Right atrium auricular region (tissue), 2 donors: ENCODE measurements around the gene SPAG5. TPM values are rescaled to one million over a fixed set of nuclear protein-coding genes. Genes with fewer than 3 reads are reported as not detected.

Experiments used
- DNase-seq: peaks from one replicate; pipeline ENCODE4 v3.0.0-alpha.2; 2019; ENCODE audit warnings: low spot score
- H3K27ac ChIP-seq, 2 donors: fragments of 200-600 bp; sonication (generic); 1 replicate in 1 of 2; 2 replicates in 1 of 2; pipeline ENCODE4 v1.5.1; 2016 to 2019
- H3K27me3 ChIP-seq, 2 donors: fragments of 200-600 bp; sonication (generic); one replicate each; pipeline versions ENCODE4 v1.5.1 to v1.6.0; 2017 to 2019
- H3K36me3 ChIP-seq: fragments of 200-600 bp; sonication (generic); one replicate; pipeline ENCODE4 v1.5.1; 2016
- H3K4me1 ChIP-seq, 2 donors: fragments of 200-600 bp; sonication (generic); one replicate each; pipeline versions ENCODE4 v1.5.1 to v1.6.0; 2017 to 2019
- H3K4me3 ChIP-seq, 2 donors: fragments of 200-600 bp; sonication (generic); 1 replicate in 1 of 2; 2 replicates in 1 of 2; pipeline ENCODE4 v1.5.1; 2017 to 2019; ENCODE audit warnings: mild to moderate bottlenecking in 1 of 2, moderate library complexity in 1 of 2
- H3K9me3 ChIP-seq, 2 donors: fragments of 200-600 bp; sonication (generic); one replicate each; pipeline ENCODE4 v1.5.1; 2019
- total RNA-seq, 2 donors: library from RNA; depleted of rRNA; stranded (reverse); fragments of >200 nt; gene quantifications; one replicate each; pipeline ENCODE4 v1.1.0, GENCODE V29; 2016
- TF ChIP-seq, protein P1 (sequence below), 2 donors: fragments of 200-600 bp; sonication (generic); IDR thresholded peaks; one replicate each; pipeline ENCODE4 v1.5.1; 2019; ENCODE audit warnings: antibody characterized with exemption in 2 of 2

Gene SPAG5
- total RNA-seq, 2 donors from 2014 or later, result 0.98 to 1.1 TPM

DNA sequence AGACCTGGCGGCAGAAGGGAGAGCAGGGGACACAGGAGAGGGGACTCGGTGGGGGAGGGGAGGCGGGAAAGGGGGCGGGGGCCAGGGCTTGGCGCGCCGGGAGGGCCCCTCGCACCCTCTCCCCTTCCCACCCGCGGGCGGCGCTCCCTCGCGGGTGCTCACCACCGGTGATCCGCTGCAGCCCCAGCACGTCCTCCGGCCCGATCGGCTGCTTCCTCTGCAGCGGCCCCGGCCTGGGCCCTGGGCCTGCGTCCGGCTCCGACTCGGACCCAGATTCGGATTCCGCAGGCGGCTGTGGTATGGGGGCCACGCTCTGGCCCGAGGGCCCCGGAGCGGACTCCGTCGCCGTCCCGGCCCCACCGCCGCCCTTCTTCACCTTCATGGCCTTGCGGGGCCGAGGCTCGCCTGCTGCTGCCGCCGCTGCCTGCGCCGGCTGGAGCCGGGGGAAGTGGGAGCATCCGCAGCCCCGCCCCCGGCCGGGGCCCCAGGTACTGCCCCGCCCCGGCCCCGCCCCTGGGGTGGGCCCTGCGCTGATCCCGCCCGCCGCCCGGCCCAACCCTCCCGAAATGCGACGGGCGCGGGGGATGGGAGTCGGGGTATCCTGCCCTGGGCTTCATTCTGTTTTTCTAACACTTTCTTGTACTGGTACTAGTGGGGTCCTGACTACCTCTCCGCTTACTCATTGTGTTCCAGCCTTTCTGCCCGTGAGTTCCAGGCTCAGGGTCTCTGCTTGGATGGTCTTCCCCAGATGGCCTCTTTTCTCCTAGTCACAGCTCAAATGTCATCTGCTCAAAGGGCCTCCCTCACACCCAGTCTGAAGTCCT is 46.4 kb downstream of the SPAG5 start, which contains the start of gene UNC119:
Gene UNC119, minus strand, starts transcription at position 449 of the 824 bp plus-strand sequence. Its CDS starts 67 bp downstream, at position 382.
- TF ChIP-seq, protein P1, sequence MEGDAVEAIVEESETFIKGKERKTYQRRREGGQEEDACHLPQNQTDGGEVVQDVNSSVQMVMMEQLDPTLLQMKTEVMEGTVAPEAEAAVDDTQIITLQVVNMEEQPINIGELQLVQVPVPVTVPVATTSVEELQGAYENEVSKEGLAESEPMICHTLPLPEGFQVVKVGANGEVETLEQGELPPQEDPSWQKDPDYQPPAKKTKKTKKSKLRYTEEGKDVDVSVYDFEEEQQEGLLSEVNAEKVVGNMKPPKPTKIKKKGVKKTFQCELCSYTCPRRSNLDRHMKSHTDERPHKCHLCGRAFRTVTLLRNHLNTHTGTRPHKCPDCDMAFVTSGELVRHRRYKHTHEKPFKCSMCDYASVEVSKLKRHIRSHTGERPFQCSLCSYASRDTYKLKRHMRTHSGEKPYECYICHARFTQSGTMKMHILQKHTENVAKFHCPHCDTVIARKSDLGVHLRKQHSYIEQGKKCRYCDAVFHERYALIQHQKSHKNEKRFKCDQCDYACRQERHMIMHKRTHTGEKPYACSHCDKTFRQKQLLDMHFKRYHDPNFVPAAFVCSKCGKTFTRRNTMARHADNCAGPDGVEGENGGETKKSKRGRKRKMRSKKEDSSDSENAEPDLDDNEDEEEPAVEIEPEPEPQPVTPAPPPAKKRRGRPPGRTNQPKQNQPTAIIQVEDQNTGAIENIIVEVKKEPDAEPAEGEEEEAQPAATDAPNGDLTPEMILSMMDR (IDR thresholded peaks at IDR 0.05), result no peak
- H3K4me1 ChIP-seq, result peaks cover 0 to 25% of the 10 kb centered on the region in 2 donors
- H3K9me3 ChIP-seq, result no peaks in the 10 kb centered on the region
- H3K4me3 ChIP-seq, result peak within 1 kb of the TSS; percentile 60 to 88
- DNase-seq, result no peak
- H3K27ac ChIP-seq, result peak within 1 kb of the TSS; percentile 61 to 80
- H3K27me3 ChIP-seq, result no peaks in the 10 kb centered on the region
- peaks cover 38% of the 10 kb centered on the region for H3K36me3 ChIP-seq

DNA sequence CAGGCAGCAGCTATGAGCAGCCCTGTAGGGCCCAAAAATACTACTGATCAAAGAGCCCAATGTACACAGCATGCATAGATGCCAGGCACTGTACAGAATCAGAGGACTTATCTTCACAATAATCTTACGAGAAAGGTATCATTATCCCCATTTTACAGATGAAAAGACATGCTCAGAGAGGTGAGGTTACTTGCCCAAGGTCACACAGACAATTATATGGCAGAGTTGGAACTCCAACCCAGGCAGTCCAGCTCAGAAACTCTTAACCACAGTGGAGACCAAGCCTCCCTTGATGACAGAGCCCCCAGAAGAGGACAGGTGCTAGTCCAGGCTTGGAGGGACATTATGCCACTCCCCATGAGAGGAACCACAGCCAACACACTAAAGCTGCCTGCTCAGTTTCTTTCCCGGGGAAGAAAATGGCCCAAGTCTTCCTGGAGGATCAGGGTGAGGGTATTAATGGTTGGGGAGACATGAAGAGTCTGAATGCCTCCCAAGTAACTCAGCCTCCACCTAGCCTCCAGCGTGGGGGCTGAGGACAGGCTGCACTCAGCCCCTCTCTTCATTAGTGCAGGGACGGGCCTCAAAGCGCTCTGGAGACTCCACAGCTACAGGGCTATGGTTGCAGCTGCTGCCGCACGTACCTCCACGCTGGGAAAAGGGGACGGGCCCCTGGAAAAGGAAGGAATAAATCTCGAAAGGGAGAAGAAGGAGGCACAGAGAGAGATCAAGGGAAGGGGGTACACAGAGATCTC is 47.2 kb downstream of the SPAG5 start:
- H3K36me3 ChIP-seq, result peaks cover 39% of the 10 kb centered on the region
- H3K9me3 ChIP-seq, result no peaks in the 10 kb centered on the region
- DNase-seq, result no peak
- TF ChIP-seq, protein P1 (IDR thresholded peaks at IDR 0.05), result no peak
- peak overlapping the region; percentile 61 to 80 for H3K27ac ChIP-seq
- H3K4me1 ChIP-seq, result peaks cover 0 to 25% of the 10 kb centered on the region in 2 donors
- H3K4me3 ChIP-seq, result peak overlapping the region; percentile 60 to 88
- H3K27me3 ChIP-seq, result no peaks in the 10 kb centered on the region

DNA sequence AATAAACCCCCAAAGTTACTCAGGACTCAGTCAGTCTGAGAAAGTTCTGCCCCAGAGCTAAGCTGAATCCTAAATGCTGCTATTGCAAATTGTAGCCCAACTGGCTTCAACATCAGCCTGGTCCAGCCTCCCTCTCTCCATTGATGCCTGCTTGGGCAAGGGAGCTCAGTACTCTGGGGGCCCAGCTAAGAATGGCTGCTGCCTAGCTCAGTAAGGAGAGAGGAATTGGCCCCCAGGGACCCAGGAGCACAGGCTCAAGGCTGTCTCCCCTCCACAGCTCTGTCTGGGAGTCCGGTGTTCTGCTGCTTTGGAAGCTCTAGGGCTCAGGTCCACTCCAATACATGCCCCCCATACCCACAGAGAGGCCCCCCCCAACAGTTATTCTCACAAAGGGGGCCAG is 48.0 kb downstream of the SPAG5 start:
- no peak overlapping the region for H3K27ac ChIP-seq
- H3K4me1 ChIP-seq, result peaks cover 0 to 25% of the 10 kb centered on the region in 2 donors
- DNase-seq, result no peak
- H3K9me3 ChIP-seq, result no peaks in the 10 kb centered on the region
- H3K27me3 ChIP-seq, result no peaks in the 10 kb centered on the region
- H3K4me3 ChIP-seq, result no peak overlapping the region
- TF ChIP-seq, protein P1 (IDR thresholded peaks at IDR 0.05), result no peak
- peaks cover 35% of the 10 kb centered on the region for H3K36me3 ChIP-seq

DNA sequence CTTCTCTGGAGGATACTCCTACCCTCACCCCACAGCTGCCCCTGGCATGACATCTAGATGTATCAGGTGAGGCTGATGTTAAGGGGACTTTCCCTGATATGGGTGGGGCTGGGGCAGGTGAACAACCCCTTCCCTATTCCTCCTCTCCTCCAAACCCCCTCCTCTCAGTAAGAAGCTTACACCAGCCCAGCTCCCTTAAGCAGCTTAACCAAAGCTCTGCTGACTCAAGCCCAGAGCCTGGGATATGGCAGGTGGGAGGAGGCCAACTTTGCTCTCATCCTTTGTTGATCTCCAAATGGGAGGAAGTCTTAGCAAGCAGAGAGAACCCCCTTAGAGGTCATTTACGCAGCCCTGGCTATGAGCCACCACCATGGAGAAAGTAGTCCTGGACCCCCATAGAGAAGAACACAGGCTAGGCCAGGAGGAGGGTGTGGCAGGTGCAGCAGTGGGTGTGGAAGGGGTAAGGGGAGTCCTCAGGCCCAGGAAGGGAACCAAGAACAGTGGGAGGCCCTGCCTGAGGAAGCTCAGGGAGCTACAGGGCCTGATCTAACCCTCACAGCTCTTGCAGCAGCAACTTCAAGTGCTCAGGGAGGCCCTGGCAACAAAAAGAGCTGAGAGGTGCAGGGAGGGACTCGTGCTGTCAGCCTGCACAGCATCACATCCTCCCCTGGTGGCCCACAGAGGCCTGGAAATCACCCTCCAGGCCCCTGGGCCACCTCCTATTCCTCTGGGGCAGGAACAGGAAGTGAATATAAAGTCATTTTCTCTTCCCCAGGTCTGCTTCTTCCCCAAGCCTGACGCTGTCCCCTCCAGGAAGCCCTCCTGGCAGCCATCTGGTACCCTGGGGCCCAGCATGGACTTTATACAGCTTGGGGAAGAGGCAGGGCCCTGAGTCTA is 49.3 kb downstream of the SPAG5 start:
- Histone ChIP-seq H3K9me3 (no peaks in the 10 kb centered on the region), H3K27me3 (no peaks in the 10 kb centered on the region), H3K4me1 (peaks cover 0 to 25% of the 10 kb centered on the region in 2 donors), H3K27ac (no peak overlapping the region), H3K36me3 (peaks cover 23% of the 10 kb centered on the region), H3K4me3 (no peak overlapping the region)
- TF ChIP-seq, protein P1 (IDR thresholded peaks at IDR 0.05), result no peak
- no peak for DNase-seq

DNA sequence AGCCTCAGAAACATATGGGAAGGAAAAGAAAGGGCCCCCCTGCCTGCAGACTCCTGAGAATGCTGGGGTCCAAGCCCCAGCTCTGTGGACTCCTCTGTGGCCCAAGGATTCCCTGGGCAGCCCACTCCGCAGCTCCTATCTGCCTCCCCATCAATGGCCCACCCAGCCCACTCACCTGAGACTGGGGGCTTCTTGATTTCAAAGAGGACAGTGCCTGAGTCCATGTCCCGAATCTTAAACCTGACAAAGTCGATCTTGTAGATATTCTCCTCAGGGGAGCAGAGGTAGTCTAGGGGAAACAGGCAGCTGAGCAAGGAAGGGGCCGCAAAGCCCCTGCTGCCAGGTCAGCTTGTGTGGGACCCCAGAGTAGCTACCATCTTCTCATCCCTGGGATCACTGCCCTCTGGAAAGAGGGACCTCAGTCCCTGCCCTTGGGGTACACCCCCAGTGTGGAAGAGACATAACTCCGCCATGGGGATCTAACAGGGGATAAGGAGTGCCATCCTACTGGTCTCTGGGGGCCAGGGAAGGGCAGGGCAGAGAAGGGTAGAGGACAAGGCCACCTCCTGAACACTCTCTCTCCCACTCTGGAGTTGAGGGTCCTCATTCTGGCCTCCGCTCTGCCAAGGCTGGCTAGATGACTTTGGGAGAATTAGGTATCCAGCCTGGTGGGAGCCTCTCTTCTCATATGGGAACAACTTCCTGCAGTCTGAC is 50.3 kb downstream of the SPAG5 start:
- H3K4me1 ChIP-seq, result peaks cover 0 to 25% of the 10 kb centered on the region in 2 donors
- TF ChIP-seq, protein P1 (IDR thresholded peaks at IDR 0.05), result no peak
- peaks cover 13% of the 10 kb centered on the region for H3K36me3 ChIP-seq
- no peak for DNase-seq
- H3K9me3 ChIP-seq, result no peaks in the 10 kb centered on the region
- no peak overlapping the region for H3K27ac ChIP-seq
- no peak overlapping the region for H3K4me3 ChIP-seq
- H3K27me3 ChIP-seq, result no peaks in the 10 kb centered on the region
